Keratinocyte (primary cell): ENCODE results near the gene KRI1. TPM values are rescaled to one million over a fixed set of nuclear protein-coding genes. Genes with fewer than 3 reads are reported as not detected.
A peak's percentile ranks its signal among the peaks of the same experiment; 100 is the strongest.

ENCODE experiments used
- DNase-seq: peaks from one replicate; pipeline ENCODE4 v3.0.0-alpha.2; 2011; ENCODE audit warnings: low read depth, missing footprints, low spot score
- FAIRE-seq: peaks from 2 replicates; lab custom pipeline; 2011; peaks lifted over from hg19 to GRCh38; lab: Jason Lieb, UNC
- H2AFZ ChIP-seq: 2 replicates; pipeline ENCODE4 v1.6.0; 2012; ENCODE audit warnings: low read length, control low read depth, inconsistent platforms; ENCODE audit not compliant: control insufficient read depth
- H3K27ac ChIP-seq: 2 replicates; pipeline ENCODE4 v1.5.1; 2011; ENCODE audit warnings: low read length; ENCODE audit not compliant: control insufficient read depth, insufficient read depth
- H3K27me3 ChIP-seq: 3 replicates; pipeline ENCODE4 v1.6.0; 2011; ENCODE audit warnings: low read length; ENCODE audit not compliant: control insufficient read depth, insufficient read depth; ENCODE audit errors: extremely low read depth
- H3K36me3 ChIP-seq, 2 experiments: 2 replicates in 1 of 2; 3 replicates in 1 of 2; pipeline ENCODE4 v1.5.1; 2011; ENCODE audit warnings: low read length in 2 of 2, mild to moderate bottlenecking in 1 of 2; ENCODE audit not compliant: control insufficient read depth in 2 of 2, insufficient read depth in 2 of 2; ENCODE audit errors: extremely low read depth in 1 of 2
- H3K4me1 ChIP-seq: 3 replicates; pipeline ENCODE4 v1.5.1; 2011; ENCODE audit warnings: low read length; ENCODE audit not compliant: control insufficient read depth, insufficient read depth; ENCODE audit errors: extremely low read depth
- H3K4me2 ChIP-seq: 3 replicates; pipeline ENCODE4 v1.6.0; 2011; ENCODE audit warnings: low read depth, low read length; ENCODE audit not compliant: control insufficient read depth, insufficient read depth; ENCODE audit errors: extremely low read depth
- H3K4me3 ChIP-seq, 3 experiments: fragments of 200-600 bp in 1 of 3; sonication (generic) in 1 of 3; 2 replicates in 2 of 3; 3 replicates in 1 of 3; pipeline ENCODE4 v1.5.1; 2011 to 2016; ENCODE audit warnings: low read length in 3 of 3, mild to moderate bottlenecking in 3 of 3, control low read depth in 2 of 3, inconsistent platforms in 1 of 3, low read depth in 1 of 3, mixed read lengths in 1 of 3, mixed run types in 1 of 3, moderate library complexity in 1 of 3; ENCODE audit not compliant: control insufficient read depth in 2 of 3, insufficient read depth in 2 of 3; ENCODE audit errors: extremely low read depth in 1 of 3
- H3K79me2 ChIP-seq: 2 replicates; pipeline ENCODE4 v1.6.0; 2012; ENCODE audit warnings: low read length; ENCODE audit not compliant: control insufficient read depth, insufficient read depth
- H3K9ac ChIP-seq: 3 replicates; pipeline ENCODE4 v1.6.0; 2011; ENCODE audit warnings: low read length; ENCODE audit not compliant: control insufficient read depth, insufficient read depth; ENCODE audit errors: extremely low read depth
- H3K9me1 ChIP-seq: 3 replicates; pipeline ENCODE4 v1.6.0; 2011; ENCODE audit warnings: low read length; ENCODE audit not compliant: control insufficient read depth, insufficient read depth; ENCODE audit errors: extremely low read depth
- H3K9me3 ChIP-seq: 2 replicates; pipeline ENCODE4 v1.5.1; 2012; ENCODE audit warnings: low read depth, low read length; ENCODE audit not compliant: control insufficient read depth
- H4K20me1 ChIP-seq: 3 replicates; pipeline ENCODE4 v1.6.0; 2011; ENCODE audit warnings: low read length; ENCODE audit not compliant: control insufficient read depth, insufficient read depth; ENCODE audit errors: extremely low read depth
- EZH2 ChIP-seq: IDR thresholded peaks from one replicate; pipeline ENCODE4 v1.6.1; 2012; ENCODE audit warnings: inconsistent platforms, mild to moderate bottlenecking, low read length, moderate library complexity
- dilution Hi-C: fragments of 300-500 bp; cut with MboI; formaldehyde crosslinking; loops from one replicate; pipeline ENCODE4 v1.7.0; 2020; ENCODE audit warnings: low sequenced_read_pairs; ENCODE audit not compliant: extremely low pct_ligation_motif_present
- polyA plus RNA-seq, 5 experiments: library from polyadenylated mRNA; depleted of rRNA in 3 of 5; stranded (reverse) in 3 of 5; stranded (forward) in 1 of 5; unstranded in 1 of 5; fragments of >200 nt; gene quantifications; 1 replicate in 1 of 5; 2 replicates in 3 of 5; 3 replicates in 1 of 5; pipeline versions ENCODE4 v1.2.1 to v1.2.3, GENCODE V29; 2011 to 2012; ENCODE audit warnings: missing spikeins in 2 of 5, low read depth in 1 of 5, low replicate concordance in 1 of 5
- TF ChIP-seq, protein P1 (sequence below), 3 experiments: IDR thresholded peaks in 1 of 3; conservative IDR thresholded peaks in 1 of 3; optimal IDR thresholded peaks in 1 of 3; 2 replicates in 2 of 3; 3 replicates in 1 of 3; pipeline versions ENCODE3 to v1.5.1; 2011; ENCODE audit warnings: low read length in 3 of 3, mild to moderate bottlenecking in 3 of 3, moderate library complexity in 2 of 3, control low read depth in 1 of 3, inconsistent platforms in 1 of 3; ENCODE audit not compliant: insufficient read depth in 2 of 3; ENCODE audit errors: extremely low read depth in 1 of 3

The KRI1 gene
- polyA plus RNA-seq, 1 donor (not counting 4 experiments of a cell fraction or from before 2014, with no cell fraction given): 19.0 TPM

DNA sequence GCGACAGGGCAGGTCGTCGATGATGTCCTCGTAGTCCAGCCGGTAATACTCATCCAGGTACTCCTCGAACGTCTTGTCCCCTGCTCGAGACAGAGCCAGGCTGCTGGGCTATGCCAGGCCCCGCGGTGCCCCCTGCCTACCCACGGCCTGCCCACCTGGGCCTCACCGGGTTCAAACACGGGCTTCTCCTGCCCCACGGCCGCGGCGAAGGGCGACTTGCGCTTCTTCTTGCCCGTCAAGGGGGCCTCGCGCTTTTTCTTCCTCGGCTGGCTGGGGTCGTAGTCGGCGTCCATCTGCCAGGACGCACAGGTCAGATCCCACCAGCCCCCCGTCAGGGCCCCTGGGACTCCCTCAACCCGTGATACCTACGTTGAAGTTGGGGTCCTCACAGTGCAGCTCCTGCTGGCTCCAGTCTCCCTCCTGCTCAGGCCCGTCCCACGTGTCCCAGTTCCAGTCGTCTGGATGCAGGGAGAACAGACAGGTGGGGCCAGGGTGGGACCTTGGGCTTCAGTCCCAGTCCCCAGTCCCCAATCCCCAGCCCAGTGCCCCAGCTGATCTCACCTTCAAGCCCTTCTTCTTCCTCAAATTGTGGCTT lies 8.1 kb downstream of the KRI1 start:
- Histone ChIP-seq H3K4me1 (peaks cover 34% of the 10 kb centered on the region), H3K79me2 (peaks cover 3% of the 10 kb centered on the region), H3K27me3 (no peaks in the 10 kb centered on the region), H3K9ac (no peak overlapping the region), H3K9me3 (no peaks in the 10 kb centered on the region), H4K20me1 (peaks cover 11% of the 10 kb centered on the region), H3K27ac (no peak overlapping the region), H3K4me3 (no peak overlapping the region), H3K4me2 (no peak overlapping the region), H3K9me1 (no peaks in the 10 kb centered on the region), H3K36me3 (peaks cover 31 to 57% of the 10 kb centered on the region in 2 experiments), H2AFZ (no peak overlapping the region)
- dilution Hi-C loops: loop anchor here (5.0 kb wide), 1 partner anchor 45 kb away; no protein-coding TSS in a partner anchor
- TF ChIP-seq, protein P1, sequence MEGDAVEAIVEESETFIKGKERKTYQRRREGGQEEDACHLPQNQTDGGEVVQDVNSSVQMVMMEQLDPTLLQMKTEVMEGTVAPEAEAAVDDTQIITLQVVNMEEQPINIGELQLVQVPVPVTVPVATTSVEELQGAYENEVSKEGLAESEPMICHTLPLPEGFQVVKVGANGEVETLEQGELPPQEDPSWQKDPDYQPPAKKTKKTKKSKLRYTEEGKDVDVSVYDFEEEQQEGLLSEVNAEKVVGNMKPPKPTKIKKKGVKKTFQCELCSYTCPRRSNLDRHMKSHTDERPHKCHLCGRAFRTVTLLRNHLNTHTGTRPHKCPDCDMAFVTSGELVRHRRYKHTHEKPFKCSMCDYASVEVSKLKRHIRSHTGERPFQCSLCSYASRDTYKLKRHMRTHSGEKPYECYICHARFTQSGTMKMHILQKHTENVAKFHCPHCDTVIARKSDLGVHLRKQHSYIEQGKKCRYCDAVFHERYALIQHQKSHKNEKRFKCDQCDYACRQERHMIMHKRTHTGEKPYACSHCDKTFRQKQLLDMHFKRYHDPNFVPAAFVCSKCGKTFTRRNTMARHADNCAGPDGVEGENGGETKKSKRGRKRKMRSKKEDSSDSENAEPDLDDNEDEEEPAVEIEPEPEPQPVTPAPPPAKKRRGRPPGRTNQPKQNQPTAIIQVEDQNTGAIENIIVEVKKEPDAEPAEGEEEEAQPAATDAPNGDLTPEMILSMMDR (optimal IDR thresholded peaks at IDR 0.05 in 1 of 3, IDR thresholded peaks at IDR 0.05 in 1 of 3, conservative IDR thresholded peaks at IDR 0.05 in 1 of 3; ENCODE audit: extremely low read depth in 1 of 3, insufficient read depth in 2 of 3, low read length in 3 of 3): no peak
- TF ChIP-seq EZH2: no peak
- DNase-seq: no peak
- no peak for FAIRE-seq

DNA sequence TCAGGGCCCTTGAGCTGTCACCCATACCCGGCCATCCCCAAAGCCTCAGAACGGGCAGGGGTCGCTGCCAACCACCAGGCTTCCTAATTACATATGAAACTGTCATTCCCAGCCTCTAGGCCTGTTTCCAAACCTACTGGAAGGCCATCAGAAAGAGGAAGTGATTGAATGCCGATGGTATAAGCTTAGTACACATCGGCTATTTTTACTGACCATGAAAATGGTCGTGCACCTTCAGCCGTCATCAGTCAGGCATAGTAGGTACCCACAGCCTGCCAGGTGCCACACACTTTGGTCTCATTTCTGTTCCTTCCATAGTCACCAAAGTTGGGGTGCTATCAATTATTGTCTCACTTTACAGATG lies 10.2 kb downstream of the KRI1 start:
- H3K4me1 ChIP-seq: peaks cover 34% of the 10 kb centered on the region
- H3K9me1 ChIP-seq: no peaks in the 10 kb centered on the region
- no peak overlapping the region for H2AFZ ChIP-seq
- peaks cover 2% of the 10 kb centered on the region for H3K79me2 ChIP-seq
- H3K9me3 ChIP-seq: no peaks in the 10 kb centered on the region
- H4K20me1 ChIP-seq: peaks cover 13% of the 10 kb centered on the region
- peak overlapping the region; percentile 65 for H3K27ac ChIP-seq
- no peak for TF ChIP-seq EZH2
- TF ChIP-seq, protein P1 (optimal IDR thresholded peaks at IDR 0.05 in 1 of 3, IDR thresholded peaks at IDR 0.05 in 1 of 3, conservative IDR thresholded peaks at IDR 0.05 in 1 of 3; ENCODE audit: extremely low read depth in 1 of 3, insufficient read depth in 2 of 3, low read length in 3 of 3): no peak
- DNase-seq (no peak), FAIRE-seq (no peak)
- no peaks in the 10 kb centered on the region for H3K27me3 ChIP-seq
- peak overlapping the region; percentile 50 for H3K9ac ChIP-seq
- no peak overlapping the region for H3K4me3 ChIP-seq
- H3K4me2 ChIP-seq: peak overlapping the region; percentile 40
- H3K36me3 ChIP-seq: peaks cover 32 to 59% of the 10 kb centered on the region in 2 experiments
- dilution Hi-C loops: loop anchor here (5.0 kb wide), 1 partner anchor 43 kb away; no protein-coding TSS in a partner anchor
